Measurements from ENCODE around the gene ATG10. TPM values are rescaled to one million over a fixed set of nuclear protein-coding genes. Genes with fewer than 3 reads are reported as not detected.
A peak's percentile ranks its signal among the peaks of the same experiment; 100 is the strongest.

ATG10 gene
- total RNA-seq (2014; rRNA removed) (11.7 and 11.8 TPM in 2 replicates), Bru-seq, nascent RNA (percentile 71 among the genes with signal in this experiment), BruChase-seq, experiment 1, labeled RNA remaining after a 6-hour chase (percentile 50 among the genes with signal in this experiment), BruChase-seq, experiment 2, labeled RNA remaining after a 2-hour chase (percentile 60 among the genes with signal in this experiment)
- long read RNA-seq, partial matches to known transcripts, result 2 of 24 reads
- long read RNA-seq, other reads (novel, unspliced or antisense), result 16 of 24 reads

- POLR2A ChIA-PET (ENCODE audit: unreplicated experiment), result no interaction called here
- H3K9ac ChIP-seq (ENCODE audit: low read length), result peak within 1 kb of the TSS; percentile 98
- H3K4me1 ChIP-seq (ENCODE audit: insufficient read depth, low read length), result peaks cover 12% of the 10 kb centered on the region; the same call in 1 of the 2 replicates
- H4K20me1 ChIP-seq (ENCODE audit: low read length), result no peaks in the 10 kb centered on the region
- intact Hi-C loops (cut with micrococcal nuclease), result loop anchor here (2.0 to 10.0 kb wide), 5 partner anchors 120 to 547 kb away; partner anchors contain the start of gene SSBP2
- DNase-seq (peak; percentile 88), ATAC-seq (peak; percentile 96)
- no TSS peak for BruUV-seq (replicated peaks)
- H3K79me2 ChIP-seq (ENCODE audit: low read length), result peaks cover 13% of the 10 kb centered on the region; the same call in 1 of the 2 replicates
- H3K4me3 ChIP-seq (ENCODE audit: low read length), result peak within 1 kb of the TSS; percentile 78
- no peaks in the 10 kb centered on the region for H3K9me3 ChIP-seq (ENCODE audit: low read length)
- peak within 1 kb of the TSS; percentile 91 for H3K4me2 ChIP-seq (ENCODE audit: low read length)
- H3K27me3 ChIP-seq (ENCODE audit: low read length), result no peaks in the 10 kb centered on the region
- no peaks in the 10 kb centered on the region for H3K36me3 ChIP-seq (ENCODE audit: low read depth, low read length)
- peak within 1 kb of the TSS; percentile 92 for H2AFZ ChIP-seq (ENCODE audit: low read length)
- TF ChIP-seq EZH2 (IDR thresholded peaks at IDR 0.05; ENCODE audit: low read length, unreplicated experiment), result no peak
- TF ChIP-seq, protein P1, sequence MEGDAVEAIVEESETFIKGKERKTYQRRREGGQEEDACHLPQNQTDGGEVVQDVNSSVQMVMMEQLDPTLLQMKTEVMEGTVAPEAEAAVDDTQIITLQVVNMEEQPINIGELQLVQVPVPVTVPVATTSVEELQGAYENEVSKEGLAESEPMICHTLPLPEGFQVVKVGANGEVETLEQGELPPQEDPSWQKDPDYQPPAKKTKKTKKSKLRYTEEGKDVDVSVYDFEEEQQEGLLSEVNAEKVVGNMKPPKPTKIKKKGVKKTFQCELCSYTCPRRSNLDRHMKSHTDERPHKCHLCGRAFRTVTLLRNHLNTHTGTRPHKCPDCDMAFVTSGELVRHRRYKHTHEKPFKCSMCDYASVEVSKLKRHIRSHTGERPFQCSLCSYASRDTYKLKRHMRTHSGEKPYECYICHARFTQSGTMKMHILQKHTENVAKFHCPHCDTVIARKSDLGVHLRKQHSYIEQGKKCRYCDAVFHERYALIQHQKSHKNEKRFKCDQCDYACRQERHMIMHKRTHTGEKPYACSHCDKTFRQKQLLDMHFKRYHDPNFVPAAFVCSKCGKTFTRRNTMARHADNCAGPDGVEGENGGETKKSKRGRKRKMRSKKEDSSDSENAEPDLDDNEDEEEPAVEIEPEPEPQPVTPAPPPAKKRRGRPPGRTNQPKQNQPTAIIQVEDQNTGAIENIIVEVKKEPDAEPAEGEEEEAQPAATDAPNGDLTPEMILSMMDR (conservative IDR thresholded peaks at IDR 0.05; ENCODE audit: low read depth, low read length), result no peak
- CTCF ChIA-PET, result no interaction called here
- no peaks in the 10 kb centered on the region for H3K9me2 ChIP-seq (replicated peaks; ENCODE audit: low read length)
- peak within 1 kb of the TSS; percentile 89 for H3K27ac ChIP-seq (ENCODE audit: low read length)
- H3F3A ChIP-seq (ENCODE audit: low read length, unreplicated experiment), result no peaks in the 10 kb centered on the region
Measured at GRCh38 chr5:81971712-81972491, at the start of gene ATG10. ATG10 (plus strand) TSS chr5:81972023; CDS start chr5:81987571, 15,548 bp downstream.

DNA sequence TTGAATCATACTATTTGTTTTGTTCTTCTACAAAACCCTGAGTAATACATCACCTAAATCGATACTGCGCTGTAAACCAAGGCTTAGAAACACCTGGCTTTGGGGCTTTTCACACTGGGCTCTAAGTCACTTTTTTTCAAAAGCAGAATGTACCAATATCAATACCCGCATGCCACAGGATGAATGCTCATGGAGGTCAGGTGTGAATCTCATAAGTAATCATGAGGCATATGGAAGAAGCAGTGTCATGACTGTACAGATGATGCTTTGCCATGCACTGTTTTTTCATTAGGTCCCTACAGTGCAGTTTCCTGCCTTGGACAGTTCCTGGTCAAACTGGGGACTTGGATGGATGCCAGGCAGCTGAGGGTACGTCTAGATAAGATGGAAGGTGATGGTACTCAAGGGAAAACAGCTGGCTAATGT, 49.0 kb upstream of the ATG10 start:
- Histone ChIP-seq H3K9me2 (replicated peaks; ENCODE audit: low read length) (no peaks in the 10 kb centered on the region), H3K36me3 (ENCODE audit: low read depth, low read length) (no peaks in the 10 kb centered on the region), H3K4me1 (ENCODE audit: insufficient read depth, low read length) (no peaks in the 10 kb centered on the region), H2AFZ (ENCODE audit: low read length) (no peak overlapping the region), H4K20me1 (ENCODE audit: low read length) (no peaks in the 10 kb centered on the region), H3K9ac (ENCODE audit: low read length) (no peak overlapping the region), H3K27me3 (ENCODE audit: low read length) (peaks cover 13% of the 10 kb centered on the region), H3K4me3 (ENCODE audit: low read length) (no peak overlapping the region), H3F3A (ENCODE audit: low read length, unreplicated experiment) (no peaks in the 10 kb centered on the region), H3K4me2 (ENCODE audit: low read length) (no peak overlapping the region), H3K79me2 (ENCODE audit: low read length) (no peaks in the 10 kb centered on the region), H3K9me3 (ENCODE audit: low read length) (no peaks in the 10 kb centered on the region), H3K27ac (ENCODE audit: low read length) (no peak overlapping the region)
- TF ChIP-seq, protein P1 (conservative IDR thresholded peaks at IDR 0.05; ENCODE audit: low read depth, low read length), result no peak
- TF ChIP-seq EZH2 (IDR thresholded peaks at IDR 0.05; ENCODE audit: low read length, unreplicated experiment), result no peak
- TF ChIP-seq EZH2phosphoT487 (IDR thresholded peaks at IDR 0.05; ENCODE audit: borderline replicate concordance, low read length), result no peak
- no peak for DNase-seq
- no TSS peak for BruUV-seq (replicated peaks)
- ATAC-seq, result no peak
- ChIA-PET POLR2A (ENCODE audit: unreplicated experiment) (no interaction called here), CTCF (no interaction called here)
- intact Hi-C loops (cut with micrococcal nuclease), result no loop called here

DNA sequence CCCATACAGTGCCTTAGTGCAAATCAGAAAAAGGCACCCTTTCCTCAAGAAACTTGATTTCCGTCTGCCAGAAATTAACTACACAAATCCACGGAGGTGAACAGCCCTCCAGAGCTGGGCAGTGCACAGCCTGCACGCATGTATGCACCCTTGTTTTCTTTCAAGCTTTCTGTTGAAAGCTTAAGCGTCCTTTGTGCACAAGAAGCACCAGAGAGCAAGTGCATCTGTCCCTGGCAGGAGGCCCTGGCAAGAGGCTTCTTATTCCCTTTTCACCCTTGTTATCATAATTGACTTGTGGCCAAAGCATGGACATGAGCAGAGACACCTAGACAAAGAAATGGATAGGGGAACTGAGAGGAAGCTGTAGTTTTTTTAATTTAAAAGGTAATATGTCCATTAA, 47.4 kb upstream of the ATG10 start:
- no peaks in the 10 kb centered on the region for H3F3A ChIP-seq (ENCODE audit: low read length, unreplicated experiment)
- H3K36me3 ChIP-seq (ENCODE audit: low read depth, low read length), result no peaks in the 10 kb centered on the region
- no peaks in the 10 kb centered on the region for H3K9me3 ChIP-seq (ENCODE audit: low read length)
- no TSS peak for BruUV-seq (replicated peaks)
- H3K27me3 ChIP-seq (ENCODE audit: low read length), result peaks cover 13% of the 10 kb centered on the region
- H3K4me3 ChIP-seq (ENCODE audit: low read length), result no peak overlapping the region
- no peaks in the 10 kb centered on the region for H3K4me1 ChIP-seq (ENCODE audit: insufficient read depth, low read length)
- no peaks in the 10 kb centered on the region for H3K79me2 ChIP-seq (ENCODE audit: low read length)
- no peak overlapping the region for H3K27ac ChIP-seq (ENCODE audit: low read length)
- H3K9me2 ChIP-seq (replicated peaks; ENCODE audit: low read length), result no peaks in the 10 kb centered on the region
- DNase-seq (no peak), ATAC-seq (no peak)
- H3K4me2 ChIP-seq (ENCODE audit: low read length), result no peak overlapping the region
- intact Hi-C loops (cut with micrococcal nuclease), result no loop called here
- POLR2A ChIA-PET (ENCODE audit: unreplicated experiment), result no interaction called here
- CTCF ChIA-PET, result no interaction called here
- TF ChIP-seq, protein P1 (conservative IDR thresholded peaks at IDR 0.05; ENCODE audit: low read depth, low read length), result no peak
- no peak for TF ChIP-seq EZH2 (IDR thresholded peaks at IDR 0.05; ENCODE audit: low read length, unreplicated experiment)
- TF ChIP-seq EZH2phosphoT487 (IDR thresholded peaks at IDR 0.05; ENCODE audit: borderline replicate concordance, low read length), result no peak
- no peak overlapping the region for H3K9ac ChIP-seq (ENCODE audit: low read length)
- H4K20me1 ChIP-seq (ENCODE audit: low read length), result no peaks in the 10 kb centered on the region
- H2AFZ ChIP-seq (ENCODE audit: low read length), result no peak overlapping the region
